Measurements from ENCODE around the gene ZNF804A. TPM values are rescaled to one million over a fixed set of nuclear protein-coding genes. Genes with fewer than 3 reads are reported as not detected.

ZNF804A gene
- total RNA-seq, 1 donor from 2014 or later: 2.7 TPM

DNA sequence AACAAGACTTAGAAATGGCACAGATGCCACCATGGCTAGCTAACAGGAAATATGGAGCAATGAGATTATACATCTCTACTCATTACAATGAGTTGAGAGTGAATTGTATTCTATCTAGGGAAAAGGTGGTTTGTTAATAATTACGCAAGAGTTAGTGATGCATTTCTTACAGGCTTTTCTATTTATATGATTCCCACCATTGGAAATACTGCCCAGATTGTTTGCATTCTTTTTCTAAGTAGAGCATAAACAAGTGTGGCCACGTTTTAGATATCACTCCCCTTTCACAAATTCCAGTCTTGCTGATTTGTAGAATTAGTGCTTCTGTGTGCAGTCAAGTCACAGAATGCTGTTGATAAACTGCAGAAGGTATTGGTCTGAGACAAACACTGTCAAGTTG lies 56.6 kb downstream of the ZNF804A start:
- H3K4me3 Mint-ChIP-seq: no peak overlapping the region
- no peaks in the 10 kb centered on the region for H3K27me3 Mint-ChIP-seq (ENCODE audit: low read depth)
- H3K4me1 Mint-ChIP-seq: no peaks in the 10 kb centered on the region
- no peak overlapping the region for H3K27ac Mint-ChIP-seq
- TF ChIP-seq CTCF (IDR thresholded peaks at IDR 0.05; ENCODE audit: unreplicated experiment): no peak
- peaks cover 2% of the 10 kb centered on the region for H3K36me3 Mint-ChIP-seq
- DNase-seq (ENCODE audit: low spot score in 2 of 2, unreplicated experiment in 2 of 2): no peak
- peaks cover 6% of the 10 kb centered on the region for H3K9me3 Mint-ChIP-seq

- no peaks in the 10 kb centered on the region for H3K4me1 Mint-ChIP-seq
- no peaks in the 10 kb centered on the region for H3K27me3 Mint-ChIP-seq (ENCODE audit: low read depth)
- H3K9me3 Mint-ChIP-seq: peaks cover 3% of the 10 kb centered on the region
- DNase-seq (ENCODE audit: low spot score in 2 of 2, unreplicated experiment in 2 of 2): no peak
- H3K27ac Mint-ChIP-seq: no peak overlapping the region
- H3K4me3 Mint-ChIP-seq: no peak overlapping the region
- H3K36me3 Mint-ChIP-seq: no peaks in the 10 kb centered on the region
- TF ChIP-seq CTCF (IDR thresholded peaks at IDR 0.05; ENCODE audit: unreplicated experiment): no peak
Measured at GRCh38 chr2:184677171-184677570, 78.8 kb downstream of the ZNF804A start.

DNA sequence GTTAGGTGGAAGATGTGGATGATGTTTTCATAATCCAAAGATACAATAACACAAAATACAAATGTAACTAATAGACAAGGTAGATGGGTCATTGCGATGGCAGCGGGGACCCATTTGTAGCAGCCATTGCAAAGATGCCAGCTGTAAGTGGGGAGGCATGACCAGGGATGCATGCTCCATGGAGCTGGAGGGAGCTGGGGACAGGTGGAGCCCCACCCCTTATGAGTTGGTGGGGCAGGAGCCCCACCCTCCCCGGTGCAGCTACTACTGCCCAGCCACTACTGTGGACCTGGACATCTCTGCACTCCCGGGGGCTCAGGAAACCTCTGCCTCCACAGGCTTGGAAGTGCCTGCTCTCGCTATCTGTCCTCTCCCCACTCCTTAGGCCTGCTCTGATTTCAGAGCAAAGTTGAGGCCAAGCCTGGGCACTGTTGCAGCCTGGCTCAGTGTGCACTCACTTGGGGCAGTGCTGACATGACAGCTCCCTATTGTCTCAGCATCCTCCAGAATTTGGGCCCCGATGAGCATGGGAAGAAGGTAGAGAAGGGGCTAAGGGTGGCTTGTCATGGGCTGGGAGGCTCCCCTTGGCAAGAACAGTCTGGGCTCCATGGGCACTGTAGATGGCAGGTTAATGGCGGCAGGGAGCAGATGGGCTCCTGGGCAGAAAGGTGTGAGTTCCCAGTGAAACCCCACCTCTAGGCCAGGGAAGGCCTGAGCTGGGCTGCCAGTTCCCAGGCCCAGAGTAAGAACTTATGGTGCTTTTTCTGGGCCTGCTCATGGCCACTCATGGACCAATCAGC lies 81.1 kb downstream of the ZNF804A start:
- TF ChIP-seq CTCF (IDR thresholded peaks at IDR 0.05; ENCODE audit: unreplicated experiment): no peak
- H3K4me1 Mint-ChIP-seq: peaks cover 4% of the 10 kb centered on the region
- H3K36me3 Mint-ChIP-seq: no peaks in the 10 kb centered on the region
- H3K27me3 Mint-ChIP-seq (ENCODE audit: low read depth): no peaks in the 10 kb centered on the region
- no peak overlapping the region for H3K27ac Mint-ChIP-seq
- DNase-seq (ENCODE audit: low spot score in 2 of 2, unreplicated experiment in 2 of 2): no peak
- no peak overlapping the region for H3K4me3 Mint-ChIP-seq
- H3K9me3 Mint-ChIP-seq: peaks cover 3% of the 10 kb centered on the region

- Mint-ChIP-seq H3K27ac (no peak overlapping the region), H3K4me1 (peaks cover 4% of the 10 kb centered on the region), H3K4me3 (no peak overlapping the region), H3K9me3 (peaks cover 3% of the 10 kb centered on the region), H3K36me3 (no peaks in the 10 kb centered on the region), H3K27me3 (ENCODE audit: low read depth) (no peaks in the 10 kb centered on the region)
- TF ChIP-seq CTCF (IDR thresholded peaks at IDR 0.05; ENCODE audit: unreplicated experiment): no peak
- no peak for DNase-seq (ENCODE audit: low spot score in 2 of 2, unreplicated experiment in 2 of 2)
Measured at GRCh38 chr2:184680825-184681224, 82.5 kb downstream of the ZNF804A start.

DNA sequence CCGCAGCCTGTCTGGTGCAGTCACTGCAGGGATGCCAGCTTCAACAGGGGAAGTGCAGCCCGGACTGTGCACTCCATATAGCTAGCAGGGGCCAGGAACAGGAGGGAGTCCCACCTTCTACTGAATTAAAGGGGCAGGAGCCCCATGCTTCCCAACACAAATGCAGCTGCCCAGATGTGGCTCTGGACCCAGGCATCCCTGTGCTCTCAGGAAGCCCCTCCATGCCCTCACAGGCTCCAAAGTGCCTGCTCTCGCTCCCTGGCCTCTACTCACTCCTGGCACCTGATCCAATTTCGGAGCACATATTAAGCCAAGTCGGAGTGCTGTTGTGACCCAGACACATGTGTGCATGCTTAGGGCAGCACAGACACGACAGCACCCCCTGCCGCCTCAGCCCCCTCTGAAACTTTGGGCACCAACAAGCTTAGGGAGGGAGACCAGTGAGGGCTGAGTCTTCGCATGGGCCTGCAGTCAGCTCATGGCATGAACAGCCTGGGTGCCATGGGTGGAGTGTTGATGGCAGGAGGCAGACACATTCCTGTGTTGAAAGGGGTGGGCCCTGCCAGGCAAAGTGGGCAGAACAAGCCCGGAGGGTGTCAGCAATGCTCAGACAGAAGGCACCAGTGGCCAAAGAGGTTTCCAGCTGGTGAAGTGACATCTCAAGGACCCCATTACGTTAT lies 83.5 kb downstream of the ZNF804A start:
- no peaks in the 10 kb centered on the region for H3K36me3 Mint-ChIP-seq
- peaks cover 4% of the 10 kb centered on the region for H3K4me1 Mint-ChIP-seq
- peaks cover 7% of the 10 kb centered on the region for H3K9me3 Mint-ChIP-seq
- no peak for DNase-seq (ENCODE audit: low spot score in 2 of 2, unreplicated experiment in 2 of 2)
- H3K27ac Mint-ChIP-seq: no peak overlapping the region
- no peaks in the 10 kb centered on the region for H3K27me3 Mint-ChIP-seq (ENCODE audit: low read depth)
- no peak overlapping the region for H3K4me3 Mint-ChIP-seq
- no peak for TF ChIP-seq CTCF (IDR thresholded peaks at IDR 0.05; ENCODE audit: unreplicated experiment)

Data from mesothelial cell of epicardium (in vitro differentiated cells).